Suprapubic skin (tissue), 4 donors: ENCODE results near the gene TCL1B. TPM values are rescaled to one million over a fixed set of nuclear protein-coding genes. Genes with fewer than 3 reads are reported as not detected.

Experiments used
- DNase-seq, 2 donors: peaks; one replicate each; pipeline ENCODE4 v3.0.0-alpha.2; 2019; ENCODE audit warnings: low spot score in 2 of 2
- H3K27ac ChIP-seq: fragments of 200-600 bp; sonication (generic); one replicate; pipeline ENCODE4 v1.5.1; 2019
- H3K27me3 ChIP-seq: fragments of 200-600 bp; sonication (generic); one replicate; pipeline ENCODE4 v1.5.1; 2019
- H3K36me3 ChIP-seq: fragments of 200-600 bp; sonication (generic); one replicate; pipeline ENCODE4 v1.5.1; 2019
- H3K4me1 ChIP-seq: fragments of 200-600 bp; sonication (generic); one replicate; pipeline ENCODE4 v1.5.1; 2019
- H3K4me3 ChIP-seq: fragments of 200-600 bp; sonication (generic); one replicate; pipeline ENCODE4 v1.5.1; 2019; ENCODE audit warnings: mild to moderate bottlenecking
- H3K9me3 ChIP-seq: fragments of 200-600 bp; sonication (generic); one replicate; pipeline ENCODE4 v1.5.1; 2019
- EP300 ChIP-seq: sonication (generic); formaldehyde crosslinking; IDR thresholded peaks from one replicate; pipeline ENCODE4 v1.6.1; 2017; ENCODE audit warnings: antibody characterized with exemption
- POLR2A ChIP-seq, 2 donors: fragments of 450-650 bp; IDR thresholded peaks; one replicate each; pipeline ENCODE4 v1.6.1; 2017; ENCODE audit warnings: antibody characterized with exemption in 2 of 2, mild to moderate bottlenecking in 2 of 2, moderate library complexity in 2 of 2
- POLR2AphosphoS5 ChIP-seq, 3 donors: sonication (generic); formaldehyde crosslinking; IDR thresholded peaks; one replicate each; pipeline ENCODE4 v1.6.1; 2017; ENCODE audit warnings: antibody characterized with exemption in 3 of 3
- WGBS: methylation state at CpG from one replicate; pipeline ENCODE4 v1.1.5; 2018; 5-methylcytosine and 5-hydroxymethylcytosine counted together
- total RNA-seq, 4 donors: library from RNA; depleted of rRNA; stranded (reverse); fragments of >200 nt; gene quantifications; one replicate each; pipeline ENCODE4 v1.1.0, GENCODE V29; 2016
- TF ChIP-seq, protein P1 (sequence below), 2 donors: fragments of 200-600 bp in 1 of 2; fragments of 450-650 bp in 1 of 2; sonication (generic) in 1 of 2; IDR thresholded peaks; one replicate each; pipeline ENCODE4 v1.5.1; 2016 to 2019; ENCODE audit warnings: antibody characterized with exemption in 2 of 2, mild to moderate bottlenecking in 1 of 2, moderate library complexity in 1 of 2

Gene TCL1B
- total RNA-seq, 4 donors from 2014 or later = not detected

- H3K27me3 ChIP-seq = peaks cover 45% of the 10 kb centered on the region
- H3K27ac ChIP-seq = no peak overlapping the region
- H3K4me1 ChIP-seq = no peaks in the 10 kb centered on the region
- H3K36me3 ChIP-seq = no peaks in the 10 kb centered on the region
- H3K9me3 ChIP-seq = no peaks in the 10 kb centered on the region
- no peak overlapping the region for H3K4me3 ChIP-seq
- DNase-seq = peak in 1 of 2 donors; percentile 69
- 86% methylated on average over 10 of the region's 10 CpGs for WGBS
- no peak for TF ChIP-seq EP300
- TF ChIP-seq, protein P1, sequence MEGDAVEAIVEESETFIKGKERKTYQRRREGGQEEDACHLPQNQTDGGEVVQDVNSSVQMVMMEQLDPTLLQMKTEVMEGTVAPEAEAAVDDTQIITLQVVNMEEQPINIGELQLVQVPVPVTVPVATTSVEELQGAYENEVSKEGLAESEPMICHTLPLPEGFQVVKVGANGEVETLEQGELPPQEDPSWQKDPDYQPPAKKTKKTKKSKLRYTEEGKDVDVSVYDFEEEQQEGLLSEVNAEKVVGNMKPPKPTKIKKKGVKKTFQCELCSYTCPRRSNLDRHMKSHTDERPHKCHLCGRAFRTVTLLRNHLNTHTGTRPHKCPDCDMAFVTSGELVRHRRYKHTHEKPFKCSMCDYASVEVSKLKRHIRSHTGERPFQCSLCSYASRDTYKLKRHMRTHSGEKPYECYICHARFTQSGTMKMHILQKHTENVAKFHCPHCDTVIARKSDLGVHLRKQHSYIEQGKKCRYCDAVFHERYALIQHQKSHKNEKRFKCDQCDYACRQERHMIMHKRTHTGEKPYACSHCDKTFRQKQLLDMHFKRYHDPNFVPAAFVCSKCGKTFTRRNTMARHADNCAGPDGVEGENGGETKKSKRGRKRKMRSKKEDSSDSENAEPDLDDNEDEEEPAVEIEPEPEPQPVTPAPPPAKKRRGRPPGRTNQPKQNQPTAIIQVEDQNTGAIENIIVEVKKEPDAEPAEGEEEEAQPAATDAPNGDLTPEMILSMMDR (IDR thresholded peaks at IDR 0.05) = no peak
- no peak for TF ChIP-seq POLR2A (IDR thresholded peaks at IDR 0.05)
- TF ChIP-seq POLR2AphosphoS5 (IDR thresholded peaks at IDR 0.05) = no peak
These were observed 4.6 kb downstream of the TCL1B start for GRCh38 chr14:95690815-95691214.

GRCh38 chr14:95691591-95691990 lies 5.4 kb downstream of the TCL1B start:
- 92% methylated on average over 10 of the region's 10 CpGs for WGBS
- H3K4me3 ChIP-seq = no peak overlapping the region
- H3K36me3 ChIP-seq = no peaks in the 10 kb centered on the region
- TF ChIP-seq EP300 (no peak), POLR2AphosphoS5 (IDR thresholded peaks at IDR 0.05) (no peak), POLR2A (IDR thresholded peaks at IDR 0.05) (no peak)
- TF ChIP-seq, protein P1 (IDR thresholded peaks at IDR 0.05) = no peak
- H3K27ac ChIP-seq = no peak overlapping the region
- peak in 1 of 2 donors; percentile 47 for DNase-seq
- no peaks in the 10 kb centered on the region for H3K9me3 ChIP-seq
- peaks cover 38% of the 10 kb centered on the region for H3K27me3 ChIP-seq
- no peaks in the 10 kb centered on the region for H3K4me1 ChIP-seq

GRCh38 chr14:95692109-95692508 lies 5.9 kb downstream of the TCL1B start:
- Histone ChIP-seq H3K36me3 (no peaks in the 10 kb centered on the region), H3K9me3 (no peaks in the 10 kb centered on the region), H3K4me3 (no peak overlapping the region), H3K27me3 (peaks cover 33% of the 10 kb centered on the region), H3K27ac (no peak overlapping the region), H3K4me1 (no peaks in the 10 kb centered on the region)
- WGBS = 100% methylated on average over 3 of the region's 4 CpGs
- no peak for DNase-seq
- TF ChIP-seq POLR2AphosphoS5 (IDR thresholded peaks at IDR 0.05) (no peak), POLR2A (IDR thresholded peaks at IDR 0.05) (no peak), EP300 (no peak)
- TF ChIP-seq, protein P1 (IDR thresholded peaks at IDR 0.05) = no peak

- TF ChIP-seq EP300 = no peak
- no peak for TF ChIP-seq POLR2A (IDR thresholded peaks at IDR 0.05)
- TF ChIP-seq POLR2AphosphoS5 (IDR thresholded peaks at IDR 0.05) = no peak
- TF ChIP-seq, protein P1 (IDR thresholded peaks at IDR 0.05) = no peak
- 38% methylated on average over 1 of the region's 5 CpGs for WGBS
- peaks cover 34% of the 10 kb centered on the region for H3K27me3 ChIP-seq
These were observed 8.8 kb downstream of the TCL1B start for GRCh38 chr14:95695051-95695450.

DNA sequence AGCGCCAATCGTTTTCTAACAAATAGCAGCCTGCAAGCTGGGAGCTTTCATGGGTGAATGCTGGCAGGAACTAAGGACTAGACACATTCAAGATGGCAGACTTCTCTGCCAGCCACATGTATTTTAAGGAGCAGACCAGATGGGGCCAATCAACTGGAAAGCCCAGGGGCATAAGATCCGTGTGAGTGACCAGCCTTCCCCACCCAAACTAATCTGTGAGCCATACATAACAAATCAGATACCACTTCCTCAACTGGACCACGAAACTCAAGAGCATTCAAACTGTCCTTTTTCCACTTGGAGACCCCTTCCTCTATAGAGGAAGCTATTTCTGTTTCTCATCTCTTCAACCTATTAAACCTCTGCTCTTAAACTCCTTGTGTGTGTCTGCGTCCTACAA lies 9.7 kb downstream of the TCL1B start:
- DNase-seq = no peak

More at GRCh38 chr14:95695051-95695450, 8.8 kb downstream of the TCL1B start:
- Histone ChIP-seq H3K4me1 (no peaks in the 10 kb centered on the region), H3K27ac (no peak overlapping the region), H3K36me3 (no peaks in the 10 kb centered on the region), H3K4me3 (no peak overlapping the region), H3K9me3 (no peaks in the 10 kb centered on the region)
- no peak for DNase-seq

More for the DNA sequence above, 9.7 kb downstream of the TCL1B start:
- Histone ChIP-seq H3K36me3 (no peaks in the 10 kb centered on the region), H3K4me1 (no peaks in the 10 kb centered on the region), H3K27ac (no peak overlapping the region), H3K9me3 (no peaks in the 10 kb centered on the region), H3K4me3 (no peak overlapping the region), H3K27me3 (peaks cover 32% of the 10 kb centered on the region)
- 87% methylated on average over 4 of the region's 5 CpGs for WGBS
- TF ChIP-seq, protein P1 (IDR thresholded peaks at IDR 0.05) = no peak
- TF ChIP-seq EP300 (no peak), POLR2AphosphoS5 (IDR thresholded peaks at IDR 0.05) (no peak), POLR2A (IDR thresholded peaks at IDR 0.05) (no peak)
